DMS 273 (cell line): ENCODE measurements around the gene PPP1R3F.
"Not testable (repeated sequence)": the region's sequence is repeated elsewhere in the genome, so short reads cannot be mapped to it uniquely, and the experiment has no call there.

Source experiments
- DNase-seq: peaks from one replicate; lab custom pipeline; 2025; ENCODE audit not compliant: unreplicated experiment; lab: John Stamatoyannopoulos, UW

Gene PPP1R3F

GRCh38 chrX:49310371-49310770 lies 40.8 kb downstream of the PPP1R3F start:
- no peak for DNase-seq

GRCh38 chrX:49312176-49312575 lies 42.6 kb downstream of the PPP1R3F start:
- no peak for DNase-seq

GRCh38 chrX:49316085-49316484 lies 46.5 kb downstream of the PPP1R3F start:
- DNase-seq: no peak

- not testable (repeated sequence) for DNase-seq
Observed at GRCh38 chrX:49321737-49322136, 52.1 kb downstream of the PPP1R3F start, which contains the start of gene GAGE12J. TSS of gene GAGE12J (plus strand) at chrX:49322037. CDS start at chrX:49323194, 1,157 bp downstream.

- not testable (repeated sequence) for DNase-seq
Observed at GRCh38 chrX:49322266-49322665, 52.7 kb downstream of the PPP1R3F start.

GRCh38 chrX:49323735-49324134 lies 54.1 kb downstream of the PPP1R3F start:
- DNase-seq: not testable (repeated sequence)

GRCh38 chrX:49330421-49330820 lies 60.8 kb downstream of the PPP1R3F start:
- not testable (repeated sequence) for DNase-seq

- DNase-seq: not testable (repeated sequence)
Observed at GRCh38 chrX:49331282-49331681, 61.7 kb downstream of the PPP1R3F start, which contains the start of gene GAGE13. TSS of gene GAGE13 (plus strand) at chrX:49331582. CDS start at chrX:49332738, 1,156 bp downstream.

GRCh38 chrX:49331841-49332240 lies 62.2 kb downstream of the PPP1R3F start:
- not testable (repeated sequence) for DNase-seq
